HUES6 (cell line): ENCODE results near the gene HMGN3.

Experiments used
- H3K27ac ChIP-seq: 2 replicates; pipeline ENCODE4 v1.7.0; 2013; ENCODE audit warnings: low read depth, mild to moderate bottlenecking, low read length, inconsistent platforms
- H3K27me3 ChIP-seq: 2 replicates; pipeline ENCODE4 v1.6.1; 2013; ENCODE audit warnings: low read length; ENCODE audit not compliant: control insufficient read depth, insufficient read depth
- H3K36me3 ChIP-seq: 2 replicates; pipeline ENCODE4 v1.6.1; 2013; ENCODE audit warnings: low read length; ENCODE audit not compliant: control insufficient read depth, insufficient read depth
- H3K4me1 ChIP-seq: 2 replicates; pipeline ENCODE4 v1.6.1; 2013; ENCODE audit warnings: low read length; ENCODE audit not compliant: control insufficient read depth, insufficient read depth
- H3K4me3 ChIP-seq: 2 replicates; pipeline ENCODE4 v1.5.1; 2013; ENCODE audit warnings: low read depth, low read length
- H3K9ac ChIP-seq: one replicate; pipeline ENCODE4 v1.6.1; 2013; ENCODE audit warnings: mild to moderate bottlenecking, low read length
- H3K9me3 ChIP-seq: 2 replicates; pipeline ENCODE4 v1.6.1; 2013; ENCODE audit warnings: low read depth, low read length; ENCODE audit not compliant: control insufficient read depth, insufficient read depth

HMGN3 gene

GRCh38 chr6:79232696-79233462 is 1.6 kb downstream of the HMGN3 start:
- Histone ChIP-seq H3K4me3 (peak overlapping the region; percentile 93), H3K27me3 (no peaks in the 10 kb centered on the region), H3K4me1 (peaks cover 12% of the 10 kb centered on the region), H3K9ac (peak overlapping the region; percentile 90), H3K27ac (0 out of 2 replicates have a peak overlapping the region, but pooled peaks have one; percentile 89), H3K9me3 (no peaks in the 10 kb centered on the region), H3K36me3 (peaks cover 3% of the 10 kb centered on the region; the same call in 1 of the 2 replicates)

GRCh38 chr6:79231666-79232065 is 2.8 kb downstream of the HMGN3 start:
- no peak overlapping the region for H3K9ac ChIP-seq
- no peaks in the 10 kb centered on the region for H3K27me3 ChIP-seq
- no peaks in the 10 kb centered on the region for H3K9me3 ChIP-seq
- no peak overlapping the region; the same call in 1 of the 2 replicates for H3K27ac ChIP-seq
- H3K36me3 ChIP-seq: peaks cover 3% of the 10 kb centered on the region; the same call in 1 of the 2 replicates
- no peak overlapping the region for H3K4me3 ChIP-seq
- H3K4me1 ChIP-seq: peaks cover 14% of the 10 kb centered on the region

GRCh38 chr6:79231101-79231500 is 3.4 kb downstream of the HMGN3 start:
- Histone ChIP-seq H3K9ac (no peak overlapping the region), H3K9me3 (no peaks in the 10 kb centered on the region), H3K4me1 (peaks cover 14% of the 10 kb centered on the region), H3K4me3 (no peak overlapping the region), H3K27me3 (no peaks in the 10 kb centered on the region), H3K36me3 (peaks cover 3% of the 10 kb centered on the region; the same call in 1 of the 2 replicates), H3K27ac (no peak overlapping the region)

GRCh38 chr6:79230149-79230548 is 4.3 kb downstream of the HMGN3 start:
- peaks cover 14% of the 10 kb centered on the region for H3K4me1 ChIP-seq

GRCh38 chr6:79227445-79227844 is 7.0 kb downstream of the HMGN3 start:
- H3K4me3 ChIP-seq: no peak overlapping the region
- H3K9me3 ChIP-seq: no peaks in the 10 kb centered on the region
- H3K36me3 ChIP-seq: peaks cover 5% of the 10 kb centered on the region; the same call in 1 of the 2 replicates
- H3K9ac ChIP-seq: no peak overlapping the region
- no peak overlapping the region for H3K27ac ChIP-seq
- peaks cover 8% of the 10 kb centered on the region for H3K4me1 ChIP-seq
- H3K27me3 ChIP-seq: no peaks in the 10 kb centered on the region

More at GRCh38 chr6:79230149-79230548, 4.3 kb downstream of the HMGN3 start:
- no peaks in the 10 kb centered on the region for H3K27me3 ChIP-seq
- no peak overlapping the region for H3K4me3 ChIP-seq
- H3K27ac ChIP-seq: no peak overlapping the region
- H3K36me3 ChIP-seq: peaks cover 3% of the 10 kb centered on the region; the same call in 1 of the 2 replicates
- no peak overlapping the region for H3K9ac ChIP-seq
- H3K9me3 ChIP-seq: no peaks in the 10 kb centered on the region

GRCh38 chr6:79226660-79227059 is 7.8 kb downstream of the HMGN3 start:
- peaks cover 3% of the 10 kb centered on the region; the same call in 1 of the 2 replicates for H3K4me1 ChIP-seq
- H3K27ac ChIP-seq: no peak overlapping the region
- H3K36me3 ChIP-seq: peaks cover 5% of the 10 kb centered on the region; the same call in 1 of the 2 replicates
- H3K27me3 ChIP-seq: no peaks in the 10 kb centered on the region
- H3K9ac ChIP-seq: no peak overlapping the region
- H3K4me3 ChIP-seq: no peak overlapping the region
- H3K9me3 ChIP-seq: no peaks in the 10 kb centered on the region

GRCh38 chr6:79225717-79226599 is 8.5 kb downstream of the HMGN3 start:
- Histone ChIP-seq H3K9me3 (no peaks in the 10 kb centered on the region), H3K36me3 (peaks cover 4% of the 10 kb centered on the region; the same call in 1 of the 2 replicates), H3K27me3 (no peaks in the 10 kb centered on the region), H3K27ac (peak overlapping the region; percentile 41; the same call in 1 of the 2 replicates), H3K9ac (no peak overlapping the region), H3K4me3 (no peak overlapping the region), H3K4me1 (peaks cover 2% of the 10 kb centered on the region; the same call in 1 of the 2 replicates)

GRCh38 chr6:79223611-79224404 is 10.7 kb downstream of the HMGN3 start:
- peaks cover 2% of the 10 kb centered on the region; the same call in 1 of the 2 replicates for H3K4me1 ChIP-seq
- peaks cover 4% of the 10 kb centered on the region; the same call in 1 of the 2 replicates for H3K36me3 ChIP-seq
- H3K9ac ChIP-seq: no peak overlapping the region
- H3K4me3 ChIP-seq: no peak overlapping the region
- no peaks in the 10 kb centered on the region for H3K27me3 ChIP-seq
- H3K9me3 ChIP-seq: no peaks in the 10 kb centered on the region
- no peak overlapping the region for H3K27ac ChIP-seq

- H3K4me3 ChIP-seq: no peak overlapping the region
Measured at GRCh38 chr6:79215213-79215824, 19.2 kb downstream of the HMGN3 start.

GRCh38 chr6:79212859-79213258 is 21.6 kb downstream of the HMGN3 start:
- H3K4me1 ChIP-seq: peaks cover 4% of the 10 kb centered on the region
- no peak overlapping the region for H3K27ac ChIP-seq
- H3K27me3 ChIP-seq: no peaks in the 10 kb centered on the region
- no peak overlapping the region for H3K9ac ChIP-seq
- no peak overlapping the region for H3K4me3 ChIP-seq
- no peaks in the 10 kb centered on the region for H3K9me3 ChIP-seq
- peaks cover 31% of the 10 kb centered on the region for H3K36me3 ChIP-seq

More at GRCh38 chr6:79215213-79215824, 19.2 kb downstream of the HMGN3 start:
- Histone ChIP-seq H3K9ac (no peak overlapping the region), H3K4me1 (peaks cover 5% of the 10 kb centered on the region), H3K27me3 (no peaks in the 10 kb centered on the region), H3K36me3 (peaks cover 17% of the 10 kb centered on the region), H3K27ac (no peak overlapping the region), H3K9me3 (no peaks in the 10 kb centered on the region)
